Bronchial epithelial cell (primary cell): Measurements from ENCODE around the gene CHD5. TPM values are rescaled to one million over a fixed set of nuclear protein-coding genes. Genes with fewer than 3 reads are reported as not detected.

Source experiments
- DNase-seq: peaks from one replicate; pipeline ENCODE4 v3.0.0-alpha.2; 2010; ENCODE audit warnings: low read depth
- FAIRE-seq: peaks from 2 replicates; lab custom pipeline; 2011; peaks lifted over from hg19 to GRCh38; lab: Jason Lieb, UNC
- H3K27me3 ChIP-seq: 2 replicates; pipeline ENCODE4 v1.5.1; 2011; ENCODE audit warnings: low read length; ENCODE audit not compliant: control insufficient read depth, insufficient read depth
- H3K36me3 ChIP-seq: 2 replicates; pipeline ENCODE4 v1.5.1; 2011; ENCODE audit warnings: low read length; ENCODE audit not compliant: control insufficient read depth, insufficient read depth
- H3K4me3 ChIP-seq: 2 replicates; pipeline ENCODE4 v1.5.1; 2011; ENCODE audit warnings: mild to moderate bottlenecking, low read depth, low read length, control low read depth
- CTCF ChIP-seq: IDR thresholded peaks from 2 replicates; pipeline ENCODE4 v1.5.1; 2011; ENCODE audit warnings: mild to moderate bottlenecking, moderate library complexity, low read length, control low read depth, inconsistent platforms; ENCODE audit not compliant: insufficient read depth, severe bottlenecking
- total RNA-seq: library from RNA; depleted of rRNA; stranded (reverse); fragments of >200 nt; gene quantifications from 2 replicates; pipeline ENCODE4 v1.2.1, GENCODE V29; 2014

CHD5 gene
- total RNA-seq, 1 donor from 2014 or later: 0.26 TPM

DNA sequence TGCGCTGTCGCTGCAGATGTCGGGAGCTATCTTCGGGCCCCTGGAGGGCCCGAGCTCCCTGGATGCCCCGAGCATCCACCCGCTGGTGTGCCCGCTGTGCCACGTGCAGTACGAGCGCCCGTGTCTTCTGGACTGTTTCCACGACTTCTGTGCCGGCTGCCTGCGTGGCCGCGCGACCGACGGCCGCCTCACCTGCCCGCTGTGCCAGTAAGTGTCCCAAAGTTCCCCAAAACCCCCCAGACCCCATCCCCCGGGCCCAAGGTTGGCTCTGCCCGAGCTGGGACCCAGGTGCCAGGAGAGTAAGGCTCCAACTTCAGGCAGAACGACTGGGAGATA is 26.4 kb upstream of the CHD5 start:
- no peak for FAIRE-seq
- no peak for TF ChIP-seq CTCF

DNA sequence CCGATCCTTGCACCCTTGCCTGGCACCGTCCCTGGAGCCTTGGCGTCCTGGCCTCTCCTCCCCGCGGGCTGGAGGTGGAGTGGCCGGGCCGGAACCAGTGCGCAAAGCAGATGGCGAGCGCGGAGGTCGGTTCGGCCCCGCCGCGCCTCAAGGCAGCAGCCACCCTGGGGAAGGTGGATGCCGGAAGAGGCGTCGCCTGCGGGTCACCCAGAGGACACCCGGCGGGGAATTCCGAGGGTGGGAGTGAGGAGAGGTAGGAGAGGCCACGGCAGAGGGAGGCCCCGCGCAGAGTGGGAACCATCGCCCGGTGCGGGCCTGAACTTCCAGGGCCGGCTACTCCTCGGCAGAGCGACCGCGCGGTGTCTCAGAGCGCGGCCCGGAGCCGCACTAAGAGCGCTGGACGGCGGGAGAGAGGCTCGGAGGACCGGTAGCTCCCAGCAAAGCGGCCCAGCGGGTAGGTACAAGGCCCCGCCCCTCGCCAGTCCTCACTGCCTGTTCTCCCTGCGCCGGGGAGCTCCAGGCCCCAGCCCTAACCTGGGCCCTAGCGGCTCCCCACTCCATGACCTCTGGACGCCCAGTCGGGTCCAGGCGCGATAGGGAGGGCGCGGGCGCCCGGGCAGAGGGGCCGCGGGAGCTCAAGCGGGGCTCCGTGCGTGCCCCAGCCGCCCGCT is 25.9 kb upstream of the CHD5 start, which contains the start of gene RNF207:
Gene RNF207 (plus strand): TSS at position 271 of the 671 bp plus-strand sequence. CDS start 417 bp downstream, outside the sequence.
- no peak for TF ChIP-seq CTCF
- H3K4me3 ChIP-seq: peak within 1 kb of the TSS; percentile 56
- H3K36me3 ChIP-seq: peaks cover 8% of the 10 kb centered on the region
- H3K27me3 ChIP-seq: no peaks in the 10 kb centered on the region
- DNase-seq (peak; percentile 51), FAIRE-seq (no peak)

More for the DNA sequence above, 26.4 kb upstream of the CHD5 start:
- Histone ChIP-seq H3K36me3 (peaks cover 8% of the 10 kb centered on the region), H3K27me3 (no peaks in the 10 kb centered on the region), H3K4me3 (peak overlapping the region; percentile 56)
- no peak for DNase-seq

DNA sequence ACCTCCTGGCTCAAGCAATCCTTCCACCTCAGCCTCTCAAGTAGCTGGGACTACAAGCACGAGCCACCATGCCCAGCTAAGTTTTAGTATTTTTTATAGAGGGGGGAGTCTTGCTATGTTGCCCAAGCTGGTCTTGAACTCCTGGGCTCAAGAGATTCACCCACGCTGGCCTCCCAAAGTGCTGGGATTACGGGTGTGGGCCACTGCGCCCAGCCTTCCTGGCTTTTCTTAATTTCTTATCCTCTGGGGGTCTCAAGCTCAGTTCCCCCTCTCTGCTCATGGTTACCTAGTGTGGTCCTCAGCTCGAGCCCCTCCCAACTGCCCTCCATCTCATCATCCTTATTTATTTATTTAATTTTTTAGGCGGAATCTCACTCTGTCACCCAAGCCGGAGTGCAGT is 22.1 kb upstream of the CHD5 start:
- DNase-seq (no peak), FAIRE-seq (no peak)
- Histone ChIP-seq H3K36me3 (peaks cover 1% of the 10 kb centered on the region), H3K4me3 (no peak overlapping the region), H3K27me3 (no peaks in the 10 kb centered on the region)
- no peak for TF ChIP-seq CTCF

DNA sequence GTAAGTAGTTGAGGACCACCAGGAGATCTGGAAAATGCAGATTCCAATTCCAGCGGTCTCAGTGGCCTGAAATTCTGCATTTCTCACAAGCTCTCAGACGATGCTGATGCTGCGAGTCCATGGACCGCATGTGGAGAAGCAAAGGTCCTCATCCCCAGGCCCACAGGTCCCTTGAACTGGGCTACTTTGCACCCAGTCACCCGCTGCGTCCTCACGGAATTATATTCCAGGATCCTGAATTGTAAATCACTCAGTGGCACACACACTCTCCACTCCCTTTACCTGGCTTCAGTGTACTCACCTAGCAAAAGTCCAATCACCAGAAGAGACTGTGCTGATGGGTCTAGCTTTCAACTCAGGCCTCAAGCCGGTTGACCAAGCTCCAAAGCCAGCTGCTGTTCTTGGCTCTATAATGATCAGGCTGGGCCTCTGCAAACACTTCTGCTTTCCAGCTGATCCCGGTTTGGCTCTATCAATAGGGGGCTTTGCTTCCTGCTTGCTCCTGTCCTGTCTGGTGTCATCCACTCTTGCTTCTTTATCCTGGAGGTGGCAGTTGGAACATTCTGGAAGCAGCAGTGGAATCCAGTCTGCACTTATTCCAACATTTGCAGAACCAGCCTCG is 20.2 kb upstream of the CHD5 start:
- H3K4me3 ChIP-seq: peak overlapping the region; percentile 97
- no peak for FAIRE-seq
- no peaks in the 10 kb centered on the region for H3K27me3 ChIP-seq
- DNase-seq: no peak
- no peak for TF ChIP-seq CTCF
- peaks cover 7% of the 10 kb centered on the region for H3K36me3 ChIP-seq

DNA sequence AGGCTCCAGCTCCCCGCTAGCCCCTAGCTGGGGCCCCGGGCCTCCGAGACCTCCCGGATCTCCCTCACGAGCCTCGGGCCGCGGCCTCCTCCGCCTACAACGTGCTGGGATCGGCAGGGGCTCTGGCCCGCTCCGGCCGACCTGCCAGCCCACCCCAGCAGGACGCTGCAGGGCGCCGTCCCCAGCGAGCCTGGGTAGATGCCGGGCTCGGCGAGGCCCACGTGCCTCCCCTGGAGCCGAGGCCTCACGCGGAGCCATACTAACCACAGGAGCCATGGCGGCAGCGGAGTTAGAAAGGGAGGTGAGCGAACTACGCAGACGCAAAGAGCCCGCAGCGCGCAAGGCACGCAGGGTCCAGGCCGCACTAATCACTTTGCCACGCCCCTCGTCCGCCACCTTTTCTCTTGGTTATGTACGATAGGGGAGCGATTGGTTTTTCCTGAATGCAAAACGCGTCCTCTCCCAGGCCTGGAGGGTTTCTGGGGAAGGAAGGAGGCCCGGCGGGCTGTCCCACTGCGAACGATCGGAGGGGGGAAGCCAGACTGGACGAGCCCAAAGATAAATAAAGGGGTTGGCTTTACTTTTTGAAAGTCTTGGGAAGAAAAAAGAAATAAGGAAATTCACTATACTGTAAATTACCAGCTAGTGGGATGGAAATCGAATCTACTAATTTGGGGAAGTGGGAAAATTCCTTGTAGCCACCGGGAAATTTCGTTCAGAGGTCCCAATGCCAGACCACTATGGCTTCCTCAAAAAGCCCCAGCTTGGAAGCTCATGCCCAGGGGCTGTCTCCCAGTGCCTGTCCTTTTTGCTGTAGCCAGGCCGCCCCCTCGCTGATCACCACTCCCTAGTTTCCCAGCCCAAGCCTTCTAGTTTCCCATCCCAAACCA is 19.4 kb upstream of the CHD5 start, which contains the start of gene RPL22:
Gene RPL22 (minus strand): TSS at position 298 of the 890 bp plus-strand sequence. CDS start 22 bp downstream, at position 276.
- TF ChIP-seq CTCF: no peak
- no peak for FAIRE-seq
- H3K36me3 ChIP-seq: peaks cover 9% of the 10 kb centered on the region
- H3K4me3 ChIP-seq: peak within 1 kb of the TSS; percentile 97
- peak; percentile 95 for DNase-seq
- H3K27me3 ChIP-seq: no peaks in the 10 kb centered on the region
